GM21723 (cell line): Measurements from ENCODE around the gene POLR3B.

ENCODE experiments used
- ATAC-seq: cut with Tn5 transposase; IDR thresholded peaks from one replicate; pipeline ENCODE4 v1.9.1; 2021; ENCODE audit warnings: mild to moderate bottlenecking, moderate library complexity; ENCODE audit not compliant: unreplicated experiment

The POLR3B gene

GRCh38 chr12:106412563-106412962 is 55.0 kb downstream of the POLR3B start:
- no peak for ATAC-seq

GRCh38 chr12:106415134-106415533 is 57.6 kb downstream of the POLR3B start:
- ATAC-seq: no peak

- ATAC-seq: no peak
Measured at GRCh38 chr12:106416273-106416672, 58.7 kb downstream of the POLR3B start.

- ATAC-seq: no peak
Measured at GRCh38 chr12:106417926-106418910, 60.7 kb downstream of the POLR3B start.

- ATAC-seq: no peak
Measured at GRCh38 chr12:106418970-106419369, 61.4 kb downstream of the POLR3B start.

GRCh38 chr12:106423291-106423690 is 65.7 kb downstream of the POLR3B start:
- ATAC-seq: no peak

- ATAC-seq: no peak
Measured at GRCh38 chr12:106425061-106425702, 67.6 kb downstream of the POLR3B start.

GRCh38 chr12:106427917-106428316 is 70.4 kb downstream of the POLR3B start:
- ATAC-seq: no peak

- ATAC-seq: no peak
Measured at GRCh38 chr12:106428384-106428783, 70.8 kb downstream of the POLR3B start.

GRCh38 chr12:106429043-106429552 is 71.5 kb downstream of the POLR3B start:
- ATAC-seq: no peak

- ATAC-seq: no peak
Measured at GRCh38 chr12:106429636-106430035, 72.1 kb downstream of the POLR3B start.

- no peak for ATAC-seq
Measured at GRCh38 chr12:106431839-106432411, 74.4 kb downstream of the POLR3B start.

- ATAC-seq: no peak
Measured at GRCh38 chr12:106433055-106433454, 75.5 kb downstream of the POLR3B start.

GRCh38 chr12:106434526-106434925 is 77.0 kb downstream of the POLR3B start:
- no peak for ATAC-seq

- no peak for ATAC-seq
Measured at GRCh38 chr12:106436164-106436563, 78.6 kb downstream of the POLR3B start.

- ATAC-seq: no peak
Measured at GRCh38 chr12:106442575-106442974, 85.0 kb downstream of the POLR3B start.

- no peak for ATAC-seq
Measured at GRCh38 chr12:106445053-106445452, 87.5 kb downstream of the POLR3B start.

- ATAC-seq: no peak
Measured at GRCh38 chr12:106445959-106446358, 88.4 kb downstream of the POLR3B start.

- no peak for ATAC-seq
Measured at GRCh38 chr12:106446419-106447092, 89.0 kb downstream of the POLR3B start.

GRCh38 chr12:106452309-106452708 is 94.8 kb downstream of the POLR3B start:
- no peak for ATAC-seq

GRCh38 chr12:106455111-106455510 is 97.6 kb downstream of the POLR3B start:
- peak; percentile 63 for ATAC-seq
